Right lobe of liver (tissue), 6 donors: ENCODE measurements around the gene NPAT. TPM values are rescaled to one million over a fixed set of nuclear protein-coding genes. Genes with fewer than 3 reads are reported as not detected.
A peak's percentile ranks its signal among the peaks of the same experiment; 100 is the strongest.

Experiments
- ATAC-seq, 4 donors: fragments of 200-7000 bp; cut with Tn5 transposase; one replicate each; pipeline ENCODE4 v1.9.1; 2020; ENCODE audit warnings: mild to moderate bottlenecking in 4 of 4, moderate library complexity in 4 of 4
- DNase-seq, 3 donors: peaks; one replicate each; pipeline ENCODE4 v3.0.0-alpha.2; 2020
- H3K27ac ChIP-seq, 3 donors: fragments of 200-600 bp; one replicate each; pipeline ENCODE4 v1.8.0; 2022
- H3K27me3 ChIP-seq, 2 donors: fragments of 200-600 bp; one replicate each; pipeline ENCODE4 v1.8.0; 2022
- H3K36me3 ChIP-seq, 4 donors: fragments of 200-600 bp; sonication (generic) in 1 of 4; one replicate each; pipeline versions ENCODE4 v1.5.1 to v1.8.0; 2017 to 2022; ENCODE audit warnings: control low read depth in 1 of 4
- H3K4me1 ChIP-seq, 4 donors: fragments of 200-600 bp; sonication (generic) in 1 of 4; one replicate each; pipeline versions ENCODE4 v1.5.1 to v1.8.0; 2017 to 2022; ENCODE audit warnings: control low read depth in 1 of 4
- H3K4me3 ChIP-seq, 3 donors: fragments of 200-600 bp; one replicate each; pipeline ENCODE4 v1.8.0; 2022
- H3K9me3 ChIP-seq, 4 donors: fragments of 200-600 bp; sonication (generic) in 1 of 4; one replicate each; pipeline versions ENCODE4 v1.5.1 to v1.8.0; 2017 to 2022; ENCODE audit warnings: control low read depth in 1 of 4
- POLR2A ChIP-seq: fragments of 450-650 bp; IDR thresholded peaks from one replicate; pipeline ENCODE4 v1.6.1; 2017; ENCODE audit warnings: antibody characterized with exemption, mild to moderate bottlenecking
- WGBS: methylation state at CpG from one replicate; pipeline ENCODE4 v1.1.6; 2018; ENCODE audit warnings: low coverage, low lambda C conversion rate; ENCODE audit not compliant: insufficient coverage; ENCODE audit errors: missing lambda C conversion rate; 5-methylcytosine and 5-hydroxymethylcytosine counted together
- intact Hi-C, 2 donors: fragments of 100-400 bp; cut with DNase I; formaldehyde crosslinking; loops; one replicate each; pipeline versions ENCODE4 v1.11.2 to v1.14.1; 2022
- long read RNA-seq: library from polyadenylated mRNA; unstranded; transcript quantifications from one replicate; pipeline ENCODE4 v2.0.0, GENCODE V29; 2019
- total RNA-seq, 6 experiments: library from RNA; depleted of rRNA in 2 of 6; stranded (reverse); fragments of >200 nt in 2 of 6; fragmentation: NEBNext Ultra II Directional in 3 of 6; extraction: Animal tissue kit (Norgen Biotek cat#: 25700) in 3 of 6; gene quantifications; one replicate each; pipeline versions ENCODE4 v1.1.0 to v1.2.4, GENCODE V29; 2016 to 2023
- TF ChIP-seq, protein P1 (sequence below), 4 donors: fragments of 200-600 bp in 3 of 4; fragments of 450-650 bp in 1 of 4; IDR thresholded peaks; one replicate each; pipeline versions ENCODE4 v1.5.1 to v1.8.0; 2016 to 2022; ENCODE audit warnings: antibody characterized with exemption in 4 of 4, mild to moderate bottlenecking in 2 of 4
- donor health status: DM: no; HTN: yes; CAD: no.
- donor health status: DM: no; HTN: no; CAD: no.
- donor health status: DM: no; HTN: no; CAD: no.
- donor health status: DM: no; HTN: yes; CAD: no.
- donor health status: DM: no; HTN: yes; CAD: no.

The NPAT gene
- total RNA-seq, result 1 to 10 TPM; 4.8 to 7.8 (median 5.9) TPM
- long read RNA-seq, result 0 reads

DNA sequence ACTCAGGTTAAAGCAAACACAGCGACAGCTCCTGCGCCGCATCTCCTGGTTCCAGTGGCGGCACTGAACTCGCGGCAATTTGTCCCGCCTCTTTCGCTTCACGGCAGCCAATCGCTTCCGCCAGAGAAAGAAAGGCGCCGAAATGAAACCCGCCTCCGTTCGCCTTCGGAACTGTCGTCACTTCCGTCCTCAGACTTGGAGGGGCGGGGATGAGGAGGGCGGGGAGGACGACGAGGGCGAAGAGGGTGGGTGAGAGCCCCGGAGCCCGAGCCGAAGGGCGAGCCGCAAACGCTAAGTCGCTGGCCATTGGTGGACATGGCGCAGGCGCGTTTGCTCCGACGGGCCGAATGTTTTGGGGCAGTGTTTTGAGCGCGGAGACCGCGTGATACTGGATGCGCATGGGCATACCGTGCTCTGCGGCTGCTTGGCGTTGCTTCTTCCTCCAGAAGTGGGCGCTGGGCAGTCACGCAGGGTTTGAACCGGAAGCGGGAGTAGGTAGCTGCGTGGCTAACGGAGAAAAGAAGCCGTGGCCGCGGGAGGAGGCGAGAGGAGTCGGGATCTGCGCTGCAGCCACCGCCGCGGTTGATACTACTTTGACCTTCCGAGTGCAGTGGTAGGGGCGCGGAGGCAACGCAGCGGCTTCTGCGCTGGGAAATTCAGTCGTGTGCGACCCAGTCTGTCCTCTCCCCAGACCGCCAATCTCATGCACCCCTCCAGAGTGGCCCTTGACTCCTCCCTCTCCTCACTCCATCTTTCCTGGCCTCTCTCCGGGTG lies at the start of gene NPAT, which contains the start of gene ATM:
Gene NPAT, minus strand, starts transcription at position 65 of the 774 bp plus-strand sequence. CDS start 102 bp downstream, outside the sequence.
Gene ATM, plus strand, starts transcription at position 494 of the 774 bp plus-strand sequence. CDS start 4,558 bp downstream, outside the sequence.
- peak; percentile 86 for TF ChIP-seq POLR2A
- TF ChIP-seq, protein P1, sequence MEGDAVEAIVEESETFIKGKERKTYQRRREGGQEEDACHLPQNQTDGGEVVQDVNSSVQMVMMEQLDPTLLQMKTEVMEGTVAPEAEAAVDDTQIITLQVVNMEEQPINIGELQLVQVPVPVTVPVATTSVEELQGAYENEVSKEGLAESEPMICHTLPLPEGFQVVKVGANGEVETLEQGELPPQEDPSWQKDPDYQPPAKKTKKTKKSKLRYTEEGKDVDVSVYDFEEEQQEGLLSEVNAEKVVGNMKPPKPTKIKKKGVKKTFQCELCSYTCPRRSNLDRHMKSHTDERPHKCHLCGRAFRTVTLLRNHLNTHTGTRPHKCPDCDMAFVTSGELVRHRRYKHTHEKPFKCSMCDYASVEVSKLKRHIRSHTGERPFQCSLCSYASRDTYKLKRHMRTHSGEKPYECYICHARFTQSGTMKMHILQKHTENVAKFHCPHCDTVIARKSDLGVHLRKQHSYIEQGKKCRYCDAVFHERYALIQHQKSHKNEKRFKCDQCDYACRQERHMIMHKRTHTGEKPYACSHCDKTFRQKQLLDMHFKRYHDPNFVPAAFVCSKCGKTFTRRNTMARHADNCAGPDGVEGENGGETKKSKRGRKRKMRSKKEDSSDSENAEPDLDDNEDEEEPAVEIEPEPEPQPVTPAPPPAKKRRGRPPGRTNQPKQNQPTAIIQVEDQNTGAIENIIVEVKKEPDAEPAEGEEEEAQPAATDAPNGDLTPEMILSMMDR (IDR thresholded peaks at IDR 0.05), result peak; percentile 53 to 82 (median 76)
- H3K4me3 ChIP-seq, result peak within 1 kb of the TSS; percentile 65 to 90 (median 78)
- ATAC-seq, result peak; percentile 94 to 98 (median 96)
- H3K9me3 ChIP-seq, result no peaks in the 10 kb centered on the region
- no peaks in the 10 kb centered on the region for H3K27me3 ChIP-seq
- peaks cover 0 to 20% (median 0%) of the 10 kb centered on the region in 4 donors for H3K4me1 ChIP-seq
- intact Hi-C loops, result no loop called here
- no peaks in the 10 kb centered on the region for H3K36me3 ChIP-seq
- peak; percentile 99 to 100 (median 100) for DNase-seq
- peak within 1 kb of the TSS; percentile 86 to 91 (median 89) for H3K27ac ChIP-seq
- WGBS, result 0% methylated on average over 17 of the region's 70 CpGs

DNA sequence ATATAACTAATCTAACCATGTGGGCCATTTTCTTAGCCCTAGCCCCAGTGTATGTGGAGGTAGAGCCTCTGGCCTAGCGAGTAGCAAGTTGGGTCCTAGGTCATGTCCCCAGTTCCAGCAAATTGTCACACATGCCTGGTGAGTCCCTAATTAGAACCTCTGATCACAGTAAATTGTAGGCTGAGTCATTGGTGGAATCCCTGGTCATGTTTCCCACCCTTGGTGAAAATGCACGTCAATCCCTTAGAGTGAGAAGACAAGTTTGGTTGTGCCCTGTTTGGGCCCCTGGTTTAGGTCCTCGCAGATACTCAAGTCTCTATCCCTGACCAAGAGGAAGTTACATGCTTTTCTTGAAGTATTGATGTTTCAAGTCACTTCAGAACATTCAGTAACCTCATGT lies 47.1 kb upstream of the NPAT start:
- Histone ChIP-seq H3K27me3 (no peaks in the 10 kb centered on the region), H3K4me1 (no peaks in the 10 kb centered on the region), H3K36me3 (peaks cover 0 to 8% (median 2%) of the 10 kb centered on the region in 4 donors), H3K27ac (no peak overlapping the region), H3K4me3 (no peak overlapping the region), H3K9me3 (no peaks in the 10 kb centered on the region)
- WGBS, result 93% methylated on average over 3 of the region's 3 CpGs
- no peak for TF ChIP-seq POLR2A
- ATAC-seq (no peak), DNase-seq (no peak)
- intact Hi-C loops, result no loop called here

DNA sequence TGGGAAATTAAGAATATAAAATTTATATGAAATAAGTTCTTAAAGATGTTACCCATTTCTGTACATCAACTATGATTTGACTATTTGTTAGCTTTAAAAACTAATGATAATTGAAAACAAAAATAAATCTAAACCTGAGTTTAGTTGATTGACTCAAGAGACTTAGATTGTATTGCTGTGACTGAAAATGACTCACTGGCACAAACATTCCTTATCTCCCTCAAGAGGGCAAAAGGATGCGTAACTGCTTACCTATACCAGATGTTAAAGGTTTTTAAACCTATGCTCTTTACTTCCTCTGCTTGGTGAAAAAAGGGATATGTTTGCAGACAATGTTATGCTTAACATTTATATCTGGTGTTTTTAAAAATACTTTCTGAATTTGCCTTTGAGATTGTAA lies 30.7 kb upstream of the NPAT start:
- Histone ChIP-seq H3K27ac (no peak overlapping the region), H3K4me1 (no peaks in the 10 kb centered on the region), H3K4me3 (no peak overlapping the region), H3K36me3 (peaks cover 0 to 81% (median 28%) of the 10 kb centered on the region in 4 donors), H3K9me3 (no peaks in the 10 kb centered on the region), H3K27me3 (no peaks in the 10 kb centered on the region)
- no peak for TF ChIP-seq POLR2A
- TF ChIP-seq, protein P1 (IDR thresholded peaks at IDR 0.05), result no peak
- 90% methylated on average over 1 of the region's 1 CpG for WGBS
- ATAC-seq (no peak), DNase-seq (no peak)
- intact Hi-C loops, result no loop called here

DNA sequence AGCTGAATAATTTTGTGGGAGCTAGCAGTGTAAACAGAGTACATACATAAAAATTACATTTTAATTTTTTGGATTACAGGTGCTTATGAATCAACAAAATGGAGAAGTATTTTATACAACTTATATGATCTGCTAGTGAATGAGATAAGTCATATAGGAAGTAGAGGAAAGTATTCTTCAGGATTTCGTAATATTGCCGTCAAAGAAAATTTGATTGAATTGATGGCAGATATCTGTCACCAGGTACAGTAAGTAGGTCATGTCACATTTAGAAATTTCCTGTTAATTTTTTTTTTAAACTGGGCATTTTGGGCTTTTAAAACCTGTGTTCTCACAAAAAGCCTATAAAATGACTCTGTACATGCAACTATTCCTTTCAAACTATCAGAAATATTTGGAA lies 24.4 kb upstream of the NPAT start:
- Histone ChIP-seq H3K4me1 (no peaks in the 10 kb centered on the region), H3K4me3 (no peak overlapping the region)

More for the DNA sequence above, 24.4 kb upstream of the NPAT start:
- Histone ChIP-seq H3K27ac (no peak overlapping the region), H3K9me3 (no peaks in the 10 kb centered on the region), H3K27me3 (no peaks in the 10 kb centered on the region), H3K36me3 (peaks cover 0 to 44% (median 7%) of the 10 kb centered on the region in 4 donors)
- 52% methylated on average over 2 of the region's 2 CpGs for WGBS
- TF ChIP-seq POLR2A, result no peak
- TF ChIP-seq, protein P1 (IDR thresholded peaks at IDR 0.05), result no peak
- ATAC-seq, result no peak
- DNase-seq, result no peak
- intact Hi-C loops, result no loop called here
